Measurements from ENCODE around the gene GPHN. TPM values are rescaled to one million over a fixed set of nuclear protein-coding genes. Genes with fewer than 3 reads are reported as not detected.

GPHN gene
- total and polyA plus RNA-seq, 2 donors (not counting 3 experiments of a cell fraction or from before 2014, with no cell fraction given) = 5.1 to 23.2 TPM

- Histone ChIP-seq H3K27ac (ENCODE audit: insufficient read depth, low read depth, low read length) (no peak overlapping the region), H3K4me3 (replicated peaks in 1 of 3; ENCODE audit: insufficient read depth in 1 of 3, low read depth in 1 of 3, low read length in 3 of 3) (no peak overlapping the region), H3K9me1 (replicated peaks; ENCODE audit: control insufficient read depth, extremely low read depth, insufficient read depth, low read length) (no peaks in the 10 kb centered on the region), H3K9ac (replicated peaks; ENCODE audit: extremely low read depth, insufficient read depth, low read length) (no peak overlapping the region), H3K9me3 (replicated peaks; ENCODE audit: control insufficient read depth, insufficient read depth, low read length) (no peaks in the 10 kb centered on the region), H3K4me2 (ENCODE audit: insufficient read depth, low read length) (no peak overlapping the region), H4K20me1 (replicated peaks; ENCODE audit: control insufficient read depth, extremely low read depth, insufficient read depth, low read length) (peaks cover 2% of the 10 kb centered on the region), H3K79me2 (ENCODE audit: control insufficient read depth, insufficient read depth, low read length) (no peaks in the 10 kb centered on the region), H3K27me3 (ENCODE audit: control insufficient read depth in 2 of 2, insufficient read depth in 2 of 2, low read length in 2 of 2) (no peaks in the 10 kb centered on the region), H3K36me3 (ENCODE audit: control insufficient read depth in 2 of 2, extremely low read depth in 1 of 2, insufficient read depth in 2 of 2, low read length in 2 of 2) (no peaks in the 10 kb centered on the region), H2AFZ (ENCODE audit: low read depth, low read length) (no peak overlapping the region), H3K4me1 (ENCODE audit: control insufficient read depth, extremely low read depth, insufficient read depth, low read length) (no peaks in the 10 kb centered on the region)
- BruUV-seq (replicated peaks) = no TSS peak
- CTCF ChIA-PET = no interaction called here
- DNase-seq (ENCODE audit: low read depth, low spot score) = no peak
- POLR2A ChIA-PET = no interaction called here
- intact Hi-C loops (cut with micrococcal nuclease) (no loop called here), dilution Hi-C loops (cut with MboI; ENCODE audit: extremely low pct_ligation_motif_present, low sequenced_read_pairs) (no loop called here)
- no peak for FAIRE-seq
- TF ChIP-seq POLR2A (IDR thresholded peaks at IDR 0.05; ENCODE audit: low read depth, low read length) (no peak), GATA2 (IDR thresholded peaks at IDR 0.05; ENCODE audit: insufficient read depth, insufficient read length, low read depth, low read length) (no peak), FOS (IDR thresholded peaks at IDR 0.05; ENCODE audit: borderline replicate concordance, insufficient read depth, low read length) (no peak), POLR2AphosphoS5 (IDR thresholded peaks at IDR 0.05; ENCODE audit: insufficient read depth, low read depth, low read length) (no peak), MYC (IDR thresholded peaks at IDR 0.05; ENCODE audit: low read depth, low read length) (no peak), JUN (IDR thresholded peaks at IDR 0.05; ENCODE audit: borderline replicate concordance, insufficient read depth, insufficient read length, low read depth) (no peak), EZH2 (IDR thresholded peaks at IDR 0.05; ENCODE audit: borderline replicate concordance, low read depth, low read length, severe bottlenecking) (no peak)
- TF ChIP-seq, protein P1, sequence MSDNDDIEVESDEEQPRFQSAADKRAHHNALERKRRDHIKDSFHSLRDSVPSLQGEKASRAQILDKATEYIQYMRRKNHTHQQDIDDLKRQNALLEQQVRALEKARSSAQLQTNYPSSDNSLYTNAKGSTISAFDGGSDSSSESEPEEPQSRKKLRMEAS (IDR thresholded peaks at IDR 0.05; ENCODE audit: insufficient read depth, insufficient read length) = no peak
- TF ChIP-seq, protein P2, sequence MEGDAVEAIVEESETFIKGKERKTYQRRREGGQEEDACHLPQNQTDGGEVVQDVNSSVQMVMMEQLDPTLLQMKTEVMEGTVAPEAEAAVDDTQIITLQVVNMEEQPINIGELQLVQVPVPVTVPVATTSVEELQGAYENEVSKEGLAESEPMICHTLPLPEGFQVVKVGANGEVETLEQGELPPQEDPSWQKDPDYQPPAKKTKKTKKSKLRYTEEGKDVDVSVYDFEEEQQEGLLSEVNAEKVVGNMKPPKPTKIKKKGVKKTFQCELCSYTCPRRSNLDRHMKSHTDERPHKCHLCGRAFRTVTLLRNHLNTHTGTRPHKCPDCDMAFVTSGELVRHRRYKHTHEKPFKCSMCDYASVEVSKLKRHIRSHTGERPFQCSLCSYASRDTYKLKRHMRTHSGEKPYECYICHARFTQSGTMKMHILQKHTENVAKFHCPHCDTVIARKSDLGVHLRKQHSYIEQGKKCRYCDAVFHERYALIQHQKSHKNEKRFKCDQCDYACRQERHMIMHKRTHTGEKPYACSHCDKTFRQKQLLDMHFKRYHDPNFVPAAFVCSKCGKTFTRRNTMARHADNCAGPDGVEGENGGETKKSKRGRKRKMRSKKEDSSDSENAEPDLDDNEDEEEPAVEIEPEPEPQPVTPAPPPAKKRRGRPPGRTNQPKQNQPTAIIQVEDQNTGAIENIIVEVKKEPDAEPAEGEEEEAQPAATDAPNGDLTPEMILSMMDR (IDR thresholded peaks at IDR 0.05; ENCODE audit: extremely low read depth in 1 of 2, insufficient read depth in 1 of 2, low read depth in 1 of 2, low read length in 2 of 2) = no peak
Observed at GRCh38 chr14:66530526-66530925, 22.6 kb downstream of the GPHN start.
